ENCODE data around the gene ZKSCAN7.
"Not testable (repeated sequence)": the region's sequence is repeated elsewhere in the genome, so short reads cannot be mapped to it uniquely, and the experiment has no call there.

The ZKSCAN7 gene

GRCh38 chr3:44525060-44525459 is 29.9 kb upstream of the ZKSCAN7 start:
- no peak for DNase-seq (ENCODE audit: low read depth)
- Histone ChIP-seq H3K4me3 (ENCODE audit: low read length) (no peak overlapping the region), H3K4me1 (ENCODE audit: control insufficient read depth, insufficient read depth, low read length) (no peaks in the 10 kb centered on the region), H3K9ac (ENCODE audit: low read length) (no peak overlapping the region), H3K9me3 (ENCODE audit: control insufficient read depth, low read length) (no peaks in the 10 kb centered on the region), H3K36me3 (ENCODE audit: control insufficient read depth, insufficient read depth, low read length, severe bottlenecking) (no peaks in the 10 kb centered on the region), H3K27me3 (replicated peaks; ENCODE audit: control insufficient read depth, insufficient read depth, low read length) (peaks cover 38% of the 10 kb centered on the region)

DNA sequence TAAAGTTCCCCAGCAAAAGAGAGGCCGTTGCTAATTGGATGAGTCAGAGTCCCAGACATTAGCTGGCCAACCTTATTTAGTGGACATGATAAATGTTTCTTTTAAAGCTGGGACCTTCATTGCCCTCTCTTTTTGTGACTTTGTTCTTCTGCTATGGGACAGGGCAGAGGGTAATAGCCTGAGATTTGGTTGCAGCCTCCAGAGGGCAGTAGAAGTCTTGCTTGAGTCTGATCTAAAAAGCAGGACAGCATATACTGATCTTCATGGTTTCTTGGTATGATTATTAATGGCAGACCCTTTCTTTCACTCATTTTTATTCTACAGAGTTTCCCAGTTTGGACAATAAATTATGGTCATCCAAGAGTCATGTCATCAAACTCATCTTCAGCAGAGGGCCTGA is 25.1 kb upstream of the ZKSCAN7 start:
- H3K4me1 ChIP-seq (ENCODE audit: control insufficient read depth, insufficient read depth, low read length) = no peaks in the 10 kb centered on the region
- H3K9me3 ChIP-seq (ENCODE audit: control insufficient read depth, low read length) = no peaks in the 10 kb centered on the region
- no peak overlapping the region for H3K9ac ChIP-seq (ENCODE audit: low read length)
- peaks cover 22% of the 10 kb centered on the region for H3K27me3 ChIP-seq (replicated peaks; ENCODE audit: control insufficient read depth, insufficient read depth, low read length)
- no peaks in the 10 kb centered on the region for H3K36me3 ChIP-seq (ENCODE audit: control insufficient read depth, insufficient read depth, low read length, severe bottlenecking)
- peak; percentile 12 for DNase-seq (ENCODE audit: low read depth)
- H3K4me3 ChIP-seq (ENCODE audit: low read length) = no peak overlapping the region

DNA sequence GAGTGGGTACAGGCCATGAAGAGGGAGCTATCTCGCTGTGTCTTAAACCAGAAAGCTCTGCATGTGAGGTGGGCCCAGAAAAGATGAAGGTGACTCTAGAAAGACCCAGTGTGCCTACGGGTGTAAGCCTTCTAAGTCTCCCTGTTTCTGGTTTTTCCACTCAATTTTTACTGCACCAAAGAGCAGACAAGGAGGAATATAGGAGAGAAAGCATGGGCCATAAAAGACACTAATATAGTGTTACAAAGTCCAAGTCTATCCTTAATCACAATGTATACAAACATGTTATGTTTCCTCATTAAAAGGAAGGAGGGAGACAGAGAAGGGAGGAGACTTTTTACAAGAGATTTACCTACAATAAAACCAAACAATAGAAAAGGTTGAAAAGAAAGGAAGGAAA is 24.1 kb upstream of the ZKSCAN7 start:
- DNase-seq (ENCODE audit: low read depth) = no peak
- Histone ChIP-seq H3K27me3 (replicated peaks; ENCODE audit: control insufficient read depth, insufficient read depth, low read length) (peaks cover 28% of the 10 kb centered on the region), H3K36me3 (ENCODE audit: control insufficient read depth, insufficient read depth, low read length, severe bottlenecking) (no peaks in the 10 kb centered on the region), H3K4me3 (ENCODE audit: low read length) (no peak overlapping the region), H3K9ac (ENCODE audit: low read length) (no peak overlapping the region), H3K9me3 (ENCODE audit: control insufficient read depth, low read length) (no peaks in the 10 kb centered on the region), H3K4me1 (ENCODE audit: control insufficient read depth, insufficient read depth, low read length) (no peaks in the 10 kb centered on the region)

- not testable (repeated sequence) for H3K4me1 ChIP-seq (ENCODE audit: control insufficient read depth, insufficient read depth, low read length); H3K9me3 ChIP-seq (ENCODE audit: control insufficient read depth, low read length); DNase-seq (ENCODE audit: low read depth); H3K9ac ChIP-seq (ENCODE audit: low read length); H3K36me3 ChIP-seq (ENCODE audit: control insufficient read depth, insufficient read depth, low read length, severe bottlenecking); H3K4me3 ChIP-seq (ENCODE audit: low read length)
- H3K27me3 ChIP-seq (replicated peaks; ENCODE audit: control insufficient read depth, insufficient read depth, low read length) = peaks cover 47% of the 10 kb centered on the region
Measured at GRCh38 chr3:44534659-44535058, 20.3 kb upstream of the ZKSCAN7 start.

- Histone ChIP-seq H3K27me3 (replicated peaks; ENCODE audit: control insufficient read depth, insufficient read depth, low read length) (peaks cover 51% of the 10 kb centered on the region), H3K4me1 (ENCODE audit: control insufficient read depth, insufficient read depth, low read length) (no peaks in the 10 kb centered on the region)
Measured at GRCh38 chr3:44535364-44535763, 19.6 kb upstream of the ZKSCAN7 start.

GRCh38 chr3:44544811-44545210 is 10.2 kb upstream of the ZKSCAN7 start:
- H3K36me3 ChIP-seq (ENCODE audit: control insufficient read depth, insufficient read depth, low read length, severe bottlenecking); H3K4me1 ChIP-seq (ENCODE audit: control insufficient read depth, insufficient read depth, low read length); H3K9me3 ChIP-seq (ENCODE audit: control insufficient read depth, low read length); DNase-seq (ENCODE audit: low read depth); H3K9ac ChIP-seq (ENCODE audit: low read length); H3K4me3 ChIP-seq (ENCODE audit: low read length): not testable (repeated sequence)
- peaks cover 12% of the 10 kb centered on the region for H3K27me3 ChIP-seq (replicated peaks; ENCODE audit: control insufficient read depth, insufficient read depth, low read length)

More at GRCh38 chr3:44535364-44535763, 19.6 kb upstream of the ZKSCAN7 start:
- H3K9ac ChIP-seq (ENCODE audit: low read length) = no peak overlapping the region
- no peaks in the 10 kb centered on the region for H3K36me3 ChIP-seq (ENCODE audit: control insufficient read depth, insufficient read depth, low read length, severe bottlenecking)
- DNase-seq (ENCODE audit: low read depth) = no peak
- H3K9me3 ChIP-seq (ENCODE audit: control insufficient read depth, low read length) = no peaks in the 10 kb centered on the region
- H3K4me3 ChIP-seq (ENCODE audit: low read length) = no peak overlapping the region

GRCh38 chr3:44555723-44556122 is 730 bp downstream of the ZKSCAN7 start:
- H3K9me3 ChIP-seq (ENCODE audit: control insufficient read depth, low read length) = peaks cover 17% of the 10 kb centered on the region
- H3K9ac ChIP-seq (ENCODE audit: low read length) = peak overlapping the region; percentile 92
- peak; percentile 13 for DNase-seq (ENCODE audit: low read depth)
- peaks cover 18% of the 10 kb centered on the region for H3K27me3 ChIP-seq (replicated peaks; ENCODE audit: control insufficient read depth, insufficient read depth, low read length)
- peak overlapping the region; percentile 93 for H3K4me3 ChIP-seq (ENCODE audit: low read length)
- peaks cover 10% of the 10 kb centered on the region for H3K4me1 ChIP-seq (ENCODE audit: control insufficient read depth, insufficient read depth, low read length)
- peaks cover under 1% of the 10 kb centered on the region for H3K36me3 ChIP-seq (ENCODE audit: control insufficient read depth, insufficient read depth, low read length, severe bottlenecking)

DNA sequence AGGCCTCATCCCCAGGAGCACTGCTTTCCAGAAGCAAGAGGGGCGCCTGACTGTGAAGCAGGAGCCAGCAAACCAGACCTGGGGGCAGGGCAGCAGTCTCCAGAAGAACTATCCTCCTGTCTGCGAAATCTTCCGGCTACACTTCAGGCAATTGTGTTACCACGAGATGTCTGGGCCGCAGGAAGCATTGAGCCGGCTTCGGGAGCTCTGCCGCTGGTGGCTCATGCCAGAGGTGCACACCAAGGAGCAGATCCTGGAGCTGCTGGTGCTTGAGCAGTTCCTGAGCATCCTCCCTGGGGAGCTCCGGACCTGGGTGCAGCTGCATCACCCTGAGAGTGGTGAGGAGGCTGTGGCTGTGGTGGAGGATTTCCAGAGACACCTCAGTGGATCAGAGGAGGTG is 2.1 kb downstream of the ZKSCAN7 start:
- Histone ChIP-seq H3K4me1 (ENCODE audit: control insufficient read depth, insufficient read depth, low read length) (peaks cover 10% of the 10 kb centered on the region), H3K36me3 (ENCODE audit: control insufficient read depth, insufficient read depth, low read length, severe bottlenecking) (peaks cover 10% of the 10 kb centered on the region), H3K4me3 (ENCODE audit: low read length) (no peak overlapping the region), H3K9me3 (ENCODE audit: control insufficient read depth, low read length) (peaks cover 15% of the 10 kb centered on the region), H3K9ac (ENCODE audit: low read length) (no peak overlapping the region), H3K27me3 (replicated peaks; ENCODE audit: control insufficient read depth, insufficient read depth, low read length) (peaks cover 6% of the 10 kb centered on the region)
- DNase-seq (ENCODE audit: low read depth) = no peak

GRCh38 chr3:44561076-44561475 is 6.1 kb downstream of the ZKSCAN7 start:
- DNase-seq (ENCODE audit: low read depth) = no peak
- Histone ChIP-seq H3K27me3 (replicated peaks; ENCODE audit: control insufficient read depth, insufficient read depth, low read length) (no peaks in the 10 kb centered on the region), H3K9me3 (ENCODE audit: control insufficient read depth, low read length) (peaks cover 7% of the 10 kb centered on the region), H3K4me3 (ENCODE audit: low read length) (no peak overlapping the region), H3K4me1 (ENCODE audit: control insufficient read depth, insufficient read depth, low read length) (peaks cover under 1% of the 10 kb centered on the region), H3K9ac (ENCODE audit: low read length) (no peak overlapping the region), H3K36me3 (ENCODE audit: control insufficient read depth, insufficient read depth, low read length, severe bottlenecking) (peaks cover 22% of the 10 kb centered on the region)

DNA sequence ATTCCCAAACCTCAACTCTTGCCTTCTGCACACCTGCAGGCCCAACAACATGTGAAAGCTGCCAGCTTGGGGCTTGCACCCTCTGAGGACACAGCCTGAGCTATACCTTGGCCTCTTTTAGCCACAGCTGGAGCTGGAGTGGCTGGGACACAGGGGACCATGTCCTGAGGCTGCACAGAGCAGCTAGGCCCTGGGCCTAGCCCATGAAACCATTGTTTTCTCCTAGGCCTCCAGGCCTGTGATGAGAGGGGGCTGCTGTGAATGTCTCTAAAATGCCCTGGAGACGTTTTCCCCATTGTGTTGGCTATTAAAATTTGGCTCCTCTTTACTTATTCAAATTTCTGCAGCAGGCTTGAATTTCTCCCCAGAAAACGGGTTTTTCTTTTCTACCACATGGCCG is 7.2 kb downstream of the ZKSCAN7 start:
- no peak overlapping the region for H3K9ac ChIP-seq (ENCODE audit: low read length)
- H3K4me1 ChIP-seq (ENCODE audit: control insufficient read depth, insufficient read depth, low read length) = no peaks in the 10 kb centered on the region
- no peak overlapping the region for H3K4me3 ChIP-seq (ENCODE audit: low read length)
- H3K9me3 ChIP-seq (ENCODE audit: control insufficient read depth, low read length) = peaks cover 7% of the 10 kb centered on the region
- H3K27me3 ChIP-seq (replicated peaks; ENCODE audit: control insufficient read depth, insufficient read depth, low read length) = no peaks in the 10 kb centered on the region
- no peak for DNase-seq (ENCODE audit: low read depth)
- H3K36me3 ChIP-seq (ENCODE audit: control insufficient read depth, insufficient read depth, low read length, severe bottlenecking) = peaks cover 26% of the 10 kb centered on the region

DNA sequence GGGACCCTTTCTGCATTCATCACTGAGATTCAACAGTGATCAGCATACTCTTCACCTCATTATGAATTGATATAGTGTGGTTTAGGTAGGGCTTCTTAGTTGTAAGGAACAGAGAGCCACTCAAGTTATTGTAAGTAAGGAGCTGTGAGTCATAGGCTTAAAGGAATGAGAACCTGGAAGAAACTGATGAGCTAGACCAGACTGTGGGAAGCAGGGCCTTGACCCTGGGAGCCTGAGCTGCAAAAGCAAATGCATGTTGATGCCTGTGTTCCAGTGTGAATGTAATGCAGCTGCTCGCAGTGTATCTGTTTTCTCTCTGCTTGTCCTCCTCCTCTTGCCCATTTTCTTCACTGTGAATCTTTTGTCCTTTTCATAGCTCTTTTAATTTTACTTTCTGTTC is 13.6 kb downstream of the ZKSCAN7 start:
- DNase-seq (ENCODE audit: low read depth) = peak; percentile 36
- Histone ChIP-seq H3K27me3 (replicated peaks; ENCODE audit: control insufficient read depth, insufficient read depth, low read length) (no peaks in the 10 kb centered on the region), H3K4me1 (ENCODE audit: control insufficient read depth, insufficient read depth, low read length) (no peaks in the 10 kb centered on the region), H3K9ac (ENCODE audit: low read length) (no peak overlapping the region), H3K9me3 (ENCODE audit: control insufficient read depth, low read length) (peaks cover 45% of the 10 kb centered on the region), H3K4me3 (ENCODE audit: low read length) (no peak overlapping the region), H3K36me3 (ENCODE audit: control insufficient read depth, insufficient read depth, low read length, severe bottlenecking) (peaks cover 59% of the 10 kb centered on the region)

GRCh38 chr3:44571024-44571423 is 16.0 kb downstream of the ZKSCAN7 start:
- Histone ChIP-seq H3K4me1 (ENCODE audit: control insufficient read depth, insufficient read depth, low read length) (no peaks in the 10 kb centered on the region), H3K9me3 (ENCODE audit: control insufficient read depth, low read length) (peaks cover 48% of the 10 kb centered on the region), H3K4me3 (ENCODE audit: low read length) (peak overlapping the region; percentile 2), H3K9ac (ENCODE audit: low read length) (no peak overlapping the region), H3K36me3 (ENCODE audit: control insufficient read depth, insufficient read depth, low read length, severe bottlenecking) (peaks cover 48% of the 10 kb centered on the region), H3K27me3 (replicated peaks; ENCODE audit: control insufficient read depth, insufficient read depth, low read length) (no peaks in the 10 kb centered on the region)
- no peak for DNase-seq (ENCODE audit: low read depth)
